ENCODE data around the gene HRAS. TPM values are rescaled to one million over a fixed set of nuclear protein-coding genes. Genes with fewer than 3 reads are reported as not detected.

The HRAS gene
- total RNA-seq, 2 donors from 2014 or later = 29.9 to 38.6 TPM

DNA sequence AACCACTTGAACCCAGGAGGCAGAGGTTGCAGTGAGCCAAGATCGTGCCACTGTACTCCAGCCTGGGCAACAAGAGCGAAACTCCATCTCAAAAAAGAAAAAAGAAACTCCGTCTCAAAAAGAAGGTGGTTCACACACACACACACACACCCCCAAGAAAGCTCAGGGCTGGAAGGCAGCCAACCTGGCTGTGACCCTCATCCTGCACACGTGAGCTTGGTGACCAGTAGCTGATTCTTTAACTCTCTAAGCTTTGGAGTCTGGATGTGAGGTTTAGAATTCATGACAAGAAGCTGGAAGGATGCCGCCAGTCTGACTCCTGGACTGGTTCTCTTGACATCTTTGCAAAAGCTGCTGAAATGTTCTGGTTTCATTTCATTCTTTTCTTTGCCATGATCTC, 26.4 kb downstream of the HRAS start:
- no peak for ATAC-seq
- H3K36me3 Mint-ChIP-seq = peaks cover 10 to 16% of the 10 kb centered on the region in 2 donors
- no peak for DNase-seq (ENCODE audit: low spot score in 2 of 2)
- no peaks in the 10 kb centered on the region for H3K9me3 Mint-ChIP-seq
- no peak overlapping the region for H3K27ac Mint-ChIP-seq

DNA sequence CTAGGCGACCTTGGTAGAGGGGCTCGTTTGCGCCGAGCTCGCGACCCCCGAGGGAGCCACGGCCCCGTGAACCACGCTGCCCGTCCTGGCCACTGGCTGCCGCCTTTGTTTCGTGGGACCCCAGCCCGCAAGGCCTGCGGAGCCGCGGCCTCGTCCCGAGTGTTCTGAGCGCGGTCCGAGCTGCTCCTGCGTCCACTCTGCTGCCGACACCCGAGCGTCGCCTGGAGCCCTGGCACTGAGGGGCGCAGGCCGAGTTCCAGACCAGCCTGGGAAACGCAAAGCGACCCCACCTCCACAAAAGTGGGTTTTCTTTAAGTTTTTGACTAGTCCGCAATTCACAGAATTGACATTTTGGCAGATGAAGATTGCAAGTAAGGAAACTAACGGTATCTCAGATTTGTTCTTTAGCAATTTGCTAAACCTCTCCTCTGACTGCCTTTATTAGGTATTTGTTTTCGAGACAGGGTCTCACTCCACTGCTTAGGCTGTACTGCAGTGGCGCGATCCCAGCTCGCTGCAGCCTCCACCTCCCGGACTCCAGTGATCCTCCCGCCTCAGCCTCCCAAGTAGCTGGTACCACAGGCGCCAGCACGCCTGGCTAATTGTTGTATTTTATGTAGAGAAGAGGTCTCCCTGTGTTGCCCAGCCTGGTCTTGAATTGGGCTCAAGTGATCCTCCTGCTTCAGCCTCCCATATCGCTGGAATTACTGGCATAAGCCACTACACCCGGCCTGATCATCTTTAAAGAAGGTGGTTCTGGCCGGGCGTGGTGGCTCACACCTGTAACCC, 27.5 kb downstream of the HRAS start:
- ATAC-seq = no peak
- H3K27ac Mint-ChIP-seq = peak overlapping the region; percentile 65 to 97

DNA sequence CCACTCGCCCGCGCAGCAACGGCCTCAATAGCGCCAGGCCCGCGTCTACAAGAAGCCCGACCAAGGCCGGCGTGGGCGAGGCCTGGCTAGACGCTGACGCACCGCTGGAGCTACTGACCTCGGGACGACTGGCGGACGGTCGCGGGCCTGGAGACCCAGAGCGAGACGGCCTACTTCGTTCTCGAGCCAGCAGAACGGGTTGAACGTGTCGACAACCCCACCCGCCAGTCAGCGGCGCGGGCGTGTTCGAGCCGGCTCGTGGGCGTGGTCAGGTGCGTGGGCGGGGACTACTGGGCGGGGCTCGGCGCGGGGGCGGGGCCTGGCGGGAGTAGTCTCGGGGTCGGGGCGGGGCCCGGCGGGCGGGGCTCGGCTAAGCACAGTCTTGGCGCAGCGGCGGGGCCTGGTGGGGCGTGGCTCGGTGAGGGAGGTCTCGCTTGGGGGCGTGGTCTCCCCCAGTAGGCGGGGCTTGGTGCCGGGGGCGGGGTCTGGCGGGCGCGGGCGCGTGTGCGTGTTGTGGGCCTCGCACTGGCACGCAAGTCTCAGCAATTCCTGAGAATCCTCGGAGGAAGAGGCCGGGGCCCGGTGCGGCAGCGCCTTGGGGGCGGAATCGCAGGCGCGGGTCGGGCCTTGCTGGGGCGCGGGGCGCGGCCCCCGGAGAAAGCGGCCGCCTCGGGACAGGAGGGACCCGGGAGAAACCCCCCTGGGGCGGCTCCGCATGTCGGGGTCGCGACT, 28.2 kb downstream of the HRAS start, which contains the start of gene RNH1:
Gene RNH1, minus strand, starts transcription at position 248 of the 732 bp plus-strand sequence. CDS start 5,080 bp downstream, outside the sequence.
- peak within 1 kb of the TSS; percentile 97 to 99 for H3K27ac Mint-ChIP-seq
- peaks cover 10 to 16% of the 10 kb centered on the region in 2 donors for H3K36me3 Mint-ChIP-seq
- no peaks in the 10 kb centered on the region for H3K9me3 Mint-ChIP-seq
- ATAC-seq = peak; percentile 73 to 84
- DNase-seq (ENCODE audit: low spot score in 2 of 2) = peak; percentile 98 to 99

More for the DNA sequence above, 27.5 kb downstream of the HRAS start:
- peaks cover 10 to 16% of the 10 kb centered on the region in 2 donors for H3K36me3 Mint-ChIP-seq
- H3K9me3 Mint-ChIP-seq = no peaks in the 10 kb centered on the region
- DNase-seq (ENCODE audit: low spot score in 2 of 2) = no peak

DNA sequence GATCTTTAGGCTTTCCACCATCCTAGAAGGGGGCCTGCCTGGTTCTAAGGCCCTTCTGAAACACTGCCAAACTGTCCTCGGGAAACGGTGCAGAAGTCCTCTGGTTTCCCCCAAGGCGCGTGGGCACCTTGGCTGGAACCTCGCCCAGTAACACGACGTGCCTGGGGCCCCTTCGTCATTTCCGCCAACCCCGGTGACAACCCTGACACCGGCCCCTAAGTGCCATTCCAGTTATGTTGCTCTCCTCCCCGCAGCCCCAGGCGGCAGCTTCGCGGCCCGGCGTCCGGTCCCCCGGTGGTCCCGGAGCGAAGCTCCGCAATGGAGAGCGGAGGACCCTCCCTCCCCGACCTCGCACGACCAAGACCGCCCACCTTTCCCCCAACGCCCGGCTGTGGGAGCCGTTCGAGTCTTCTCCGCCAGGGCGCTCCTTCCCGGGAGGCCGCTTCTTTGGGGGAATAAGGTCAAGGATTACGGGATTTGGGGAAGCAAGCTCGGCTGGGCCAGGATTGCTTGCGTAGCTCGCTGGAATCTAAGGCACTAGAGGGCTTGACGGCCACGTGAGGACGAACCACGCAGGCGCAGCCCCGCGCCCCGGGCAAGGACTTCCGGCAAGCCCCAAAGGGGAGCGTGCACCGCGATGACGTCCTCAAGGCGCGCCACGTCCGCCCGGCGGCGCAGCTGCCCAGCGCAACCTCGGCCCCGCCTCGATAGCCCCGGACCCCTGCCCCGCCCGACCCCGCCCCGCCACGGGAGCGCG, 29.0 kb downstream of the HRAS start:
- no peaks in the 10 kb centered on the region for H3K9me3 Mint-ChIP-seq
- peak overlapping the region; percentile 97 to 99 for H3K27ac Mint-ChIP-seq
- H3K36me3 Mint-ChIP-seq = peaks cover 10 to 13% of the 10 kb centered on the region in 2 donors
- DNase-seq (ENCODE audit: low spot score in 2 of 2) (peak; percentile 97 to 98), ATAC-seq (peak; percentile 84 to 85)

DNA sequence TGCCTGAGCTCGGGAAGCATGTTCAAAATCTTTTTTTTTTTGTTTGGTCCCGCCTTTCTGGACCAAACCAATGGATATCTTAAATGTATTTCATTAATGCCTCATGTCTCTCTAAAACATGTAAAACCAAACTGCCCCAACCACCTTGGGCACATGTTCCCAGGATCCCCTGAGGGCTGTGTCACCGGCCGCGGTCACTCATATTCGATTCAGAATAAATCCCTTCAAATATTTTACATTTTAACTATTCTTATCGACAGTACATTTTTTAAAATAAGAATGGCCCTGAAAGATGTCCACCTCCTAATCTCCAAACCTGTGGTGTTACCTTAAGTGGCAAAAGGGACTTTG, 30.4 kb downstream of the HRAS start:
- peak overlapping the region; percentile 68 to 97 for H3K27ac Mint-ChIP-seq
- no peak for DNase-seq (ENCODE audit: low spot score in 2 of 2)
- no peaks in the 10 kb centered on the region for H3K9me3 Mint-ChIP-seq
- peaks cover 10% of the 10 kb centered on the region in 2 donors for H3K36me3 Mint-ChIP-seq
- ATAC-seq = no peak

DNA sequence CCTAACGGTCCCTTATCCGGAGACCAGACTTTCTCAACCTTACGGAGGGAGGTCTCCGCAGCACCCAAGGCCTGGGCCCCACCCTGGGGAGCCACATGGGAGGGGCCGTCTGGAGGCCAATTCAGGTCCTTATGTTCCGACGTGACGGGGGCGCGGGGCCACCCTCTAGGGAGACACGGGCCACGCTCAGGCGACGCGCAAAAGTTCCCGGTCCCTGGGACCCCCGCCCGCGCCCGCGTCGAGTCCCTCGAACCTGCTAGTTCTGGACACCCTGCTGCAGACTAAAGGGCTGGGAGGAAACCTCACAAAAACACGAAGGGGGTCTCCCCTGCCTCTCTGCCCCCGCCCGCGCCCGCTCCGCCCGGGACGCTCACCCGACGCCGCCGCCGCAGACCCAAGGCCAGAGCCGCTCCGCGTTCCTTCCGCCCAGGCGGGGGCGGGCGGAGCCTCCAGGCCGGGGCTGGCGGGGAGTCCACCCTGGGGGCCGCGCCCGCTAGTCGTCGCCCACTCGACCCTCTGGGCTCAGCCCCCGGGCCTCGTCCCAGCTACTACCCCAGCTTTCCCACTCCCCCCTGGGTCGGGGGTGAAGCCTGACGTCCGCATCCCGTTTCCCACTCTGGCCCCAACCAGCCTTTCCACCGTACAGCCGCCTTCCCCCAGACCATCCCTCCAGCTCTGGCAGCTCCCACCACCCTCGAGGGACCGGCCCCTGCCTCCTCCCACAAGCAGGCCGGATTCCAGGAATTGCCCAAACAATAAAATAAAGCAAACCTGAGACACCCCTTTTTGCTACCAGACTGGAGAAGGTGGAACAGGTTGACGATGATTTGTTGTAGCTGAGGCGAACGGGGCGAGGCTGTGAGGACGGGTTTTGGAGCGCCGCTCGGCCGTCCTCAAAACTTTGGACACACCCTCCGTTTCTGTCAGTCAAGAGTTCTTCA, 31.1 kb downstream of the HRAS start:
- no peaks in the 10 kb centered on the region for H3K9me3 Mint-ChIP-seq
- H3K36me3 Mint-ChIP-seq = peaks cover 7 to 10% of the 10 kb centered on the region in 2 donors
- ATAC-seq (no peak), DNase-seq (ENCODE audit: low spot score in 2 of 2) (peak in 1 of 2 donors; percentile 38)
- H3K27ac Mint-ChIP-seq = peak overlapping the region in 1 of 2 donors; percentile 68

DNA sequence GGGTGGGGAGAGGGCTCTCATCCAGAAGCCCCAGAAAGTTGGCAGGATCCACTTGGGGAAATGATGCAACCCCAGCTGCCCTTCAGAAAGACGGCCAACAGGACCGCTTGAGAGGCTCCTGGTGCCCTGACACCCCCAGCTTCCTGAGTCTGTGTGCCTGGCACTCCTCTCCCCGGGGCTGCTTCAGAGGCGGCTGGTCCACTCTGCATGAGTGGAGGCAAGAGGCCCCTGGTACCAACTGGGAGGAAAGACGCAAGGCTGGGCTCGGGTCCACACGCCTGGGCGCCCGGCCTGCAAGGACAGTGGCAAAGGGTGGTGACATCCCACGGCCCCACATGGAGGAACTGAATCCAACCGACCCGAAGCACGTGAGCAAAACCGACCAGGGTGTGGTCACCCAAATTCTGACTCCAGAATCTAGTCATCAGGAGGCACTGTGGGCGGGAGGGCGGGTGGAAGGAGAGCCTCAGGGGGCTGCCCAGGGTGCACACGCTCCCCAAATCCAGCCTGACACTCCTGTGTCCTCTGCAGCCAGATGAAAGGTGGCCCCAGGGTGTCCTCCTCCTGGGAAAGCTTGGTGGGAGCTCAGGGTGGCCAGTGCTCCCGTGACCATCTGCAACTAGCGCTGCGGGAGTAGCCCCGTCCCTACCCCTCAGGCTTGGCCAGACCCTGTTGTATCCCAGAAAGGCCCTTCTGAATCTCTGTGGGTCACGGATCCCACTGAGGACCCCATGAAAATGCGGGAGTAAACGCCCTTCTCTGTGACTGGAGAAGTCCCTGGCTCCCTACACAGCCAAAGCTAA, 32.0 kb downstream of the HRAS start:
- Mint-ChIP-seq H3K9me3 (no peaks in the 10 kb centered on the region), H3K36me3 (peaks cover 9 to 11% of the 10 kb centered on the region in 2 donors), H3K27ac (no peak overlapping the region)
- DNase-seq (ENCODE audit: low spot score in 2 of 2) (no peak), ATAC-seq (no peak)

DNA sequence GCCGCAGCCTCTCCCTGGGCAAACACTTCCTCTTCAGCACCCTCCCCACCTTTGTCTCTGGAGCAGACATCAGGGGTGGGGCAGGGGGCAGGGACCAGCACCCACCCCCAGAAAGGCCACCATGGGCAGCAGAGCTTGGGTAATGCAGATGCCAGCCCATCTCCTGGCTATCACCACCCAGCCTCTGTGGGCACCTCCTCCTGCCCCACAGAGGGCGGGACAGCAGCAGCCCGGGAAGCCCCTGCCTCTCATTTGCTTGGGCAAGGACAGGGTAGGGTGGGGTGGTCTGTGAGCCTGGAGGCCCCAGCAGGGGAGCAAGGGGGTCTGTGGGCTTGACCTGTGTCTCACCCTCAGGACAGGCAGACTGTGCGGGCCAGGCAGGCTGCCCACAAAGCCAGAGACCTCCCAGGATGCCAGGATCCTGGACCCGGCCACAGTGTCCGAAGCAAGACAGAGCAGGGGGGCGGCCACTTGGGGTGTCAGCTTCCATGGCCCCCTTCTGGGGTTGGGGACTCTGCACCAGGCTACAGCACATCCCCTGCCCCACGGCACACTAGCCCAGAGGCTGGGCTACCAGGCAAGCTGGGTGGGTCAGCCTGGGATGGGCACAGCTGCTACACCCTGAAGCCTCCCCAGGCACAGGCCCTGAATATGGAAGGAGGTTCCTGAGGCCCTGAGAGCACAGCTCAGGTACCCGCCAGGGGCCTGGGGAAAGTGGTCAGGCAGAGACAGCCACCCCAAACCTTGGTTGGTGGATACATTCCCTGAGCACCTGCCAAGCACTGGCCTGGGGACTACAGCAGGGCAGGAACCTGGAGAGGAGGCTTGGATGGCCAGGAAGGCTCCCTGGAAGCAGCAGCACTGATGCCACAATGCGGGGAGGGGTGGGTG, 32.8 kb downstream of the HRAS start:
- peaks cover 11 to 20% of the 10 kb centered on the region in 2 donors for H3K36me3 Mint-ChIP-seq
- H3K27ac Mint-ChIP-seq = no peak overlapping the region
- ATAC-seq (no peak), DNase-seq (ENCODE audit: low spot score in 2 of 2) (no peak)
- H3K9me3 Mint-ChIP-seq = no peaks in the 10 kb centered on the region

DNA sequence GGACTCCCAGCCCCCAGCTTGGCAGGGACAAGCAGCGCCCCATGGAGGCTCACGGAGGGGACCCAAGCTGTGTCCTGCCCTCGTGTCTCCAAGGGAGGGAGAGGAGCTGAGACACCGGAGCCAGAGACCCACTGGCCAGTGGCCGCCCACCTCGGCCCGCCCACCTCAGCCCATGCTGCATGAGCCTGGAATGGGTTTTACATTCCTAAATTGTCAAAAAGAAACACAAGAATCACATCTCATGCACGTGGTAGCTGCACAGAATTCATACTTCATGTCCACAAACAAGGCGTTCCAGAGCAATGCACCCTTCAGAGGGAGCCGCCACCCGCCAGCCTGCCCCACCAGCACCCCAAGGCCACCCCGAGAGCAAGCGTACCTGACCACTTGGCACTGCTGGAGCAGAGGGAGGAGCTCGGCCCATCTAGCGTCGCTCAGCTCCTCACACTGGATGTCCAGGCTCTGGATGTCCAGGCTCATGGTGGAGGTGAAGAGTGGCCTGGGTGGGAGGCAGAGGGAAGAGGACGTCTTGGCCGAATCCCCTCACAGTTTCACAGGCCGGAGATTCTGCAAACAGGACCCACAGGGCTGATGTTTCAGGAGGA, 33.6 kb downstream of the HRAS start:
- peak overlapping the region in 1 of 2 donors; percentile 63 for H3K27ac Mint-ChIP-seq
- H3K9me3 Mint-ChIP-seq = no peaks in the 10 kb centered on the region
- DNase-seq (ENCODE audit: low spot score in 2 of 2) = no peak
- H3K36me3 Mint-ChIP-seq = peaks cover 17 to 24% of the 10 kb centered on the region in 2 donors
- ATAC-seq = no peak

DNA sequence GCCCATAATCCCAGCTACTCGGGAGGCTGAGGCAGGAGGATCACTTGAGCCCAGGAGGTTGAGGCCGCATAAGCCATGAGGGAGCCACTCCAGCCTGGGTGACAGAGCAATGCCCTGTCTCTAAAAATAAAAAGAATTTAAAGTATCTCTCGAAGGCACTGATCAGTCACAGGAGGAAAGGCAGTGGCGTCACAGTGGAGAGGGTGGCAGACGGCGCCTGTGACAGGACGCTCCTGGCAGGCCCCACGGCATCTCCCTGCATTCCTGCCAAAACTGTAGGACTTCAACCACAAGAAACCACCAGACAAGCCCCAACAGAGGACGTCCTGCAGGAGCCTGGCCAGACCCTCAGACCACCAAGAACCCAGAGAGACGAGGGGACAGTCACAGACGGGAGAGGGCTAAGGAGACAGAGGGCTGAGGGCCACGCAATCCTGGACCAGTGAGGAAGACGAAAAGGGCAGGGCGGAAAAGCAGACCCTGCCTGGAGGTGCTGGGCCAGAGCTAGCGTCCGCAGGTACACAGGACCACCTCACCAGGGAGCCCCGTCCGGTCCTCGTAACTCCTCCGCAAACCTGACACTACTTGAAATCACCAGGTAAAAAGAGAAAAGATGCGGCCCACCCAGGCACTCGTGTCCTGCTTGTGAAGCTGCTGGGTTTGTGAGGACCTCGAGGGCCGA, 34.2 kb downstream of the HRAS start:
- Mint-ChIP-seq H3K9me3 (no peaks in the 10 kb centered on the region), H3K36me3 (peaks cover 17 to 18% of the 10 kb centered on the region in 2 donors), H3K27ac (peak overlapping the region in 1 of 2 donors; percentile 63)
- DNase-seq (ENCODE audit: low spot score in 2 of 2) (no peak), ATAC-seq (no peak)

DNA sequence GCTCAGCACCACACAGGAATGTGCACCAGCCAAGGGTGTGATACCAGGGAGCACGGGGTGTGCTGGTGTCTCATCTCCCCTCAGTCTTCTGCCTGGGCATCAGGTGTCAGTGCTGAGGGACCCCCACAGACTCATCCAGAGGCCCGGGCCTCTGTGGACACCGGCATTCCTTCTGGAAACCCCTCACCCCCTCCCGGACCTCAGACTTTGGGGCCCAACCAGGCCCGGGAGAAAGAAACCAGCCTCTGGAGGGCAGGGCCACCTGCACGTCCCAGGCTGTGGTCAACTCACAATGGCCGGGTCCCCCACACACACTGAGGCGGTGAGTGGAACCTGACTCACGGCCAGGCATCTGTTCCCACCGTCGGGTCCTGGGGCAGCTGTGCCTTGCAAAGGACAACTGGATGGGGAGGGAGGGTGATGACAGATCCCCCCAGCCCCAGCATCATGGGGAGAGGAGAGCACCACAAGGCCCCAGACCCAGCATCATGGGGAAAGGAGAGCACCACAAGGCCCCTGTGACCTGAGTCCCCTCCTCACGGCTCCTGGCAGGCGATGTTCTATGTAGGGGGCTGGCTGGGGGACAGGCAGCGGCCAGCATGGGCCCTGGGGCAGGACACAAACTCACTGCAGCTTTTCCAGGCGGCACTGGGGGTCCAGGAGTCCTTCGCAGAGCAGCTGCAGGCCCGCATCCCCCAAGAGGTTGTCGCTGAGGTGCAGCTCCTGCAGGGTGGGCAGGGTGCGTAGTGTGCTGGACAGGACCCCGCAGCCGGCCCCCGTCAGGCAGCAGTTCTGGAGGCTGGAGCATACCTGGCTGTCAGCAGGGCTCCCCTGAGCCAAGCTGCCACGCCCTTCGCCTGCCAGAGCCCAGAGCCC, 35.9 kb downstream of the HRAS start:
- H3K9me3 Mint-ChIP-seq = no peaks in the 10 kb centered on the region
- DNase-seq (ENCODE audit: low spot score in 2 of 2) = no peak
- peaks cover 15 to 17% of the 10 kb centered on the region in 2 donors for H3K36me3 Mint-ChIP-seq
- ATAC-seq = no peak
- H3K27ac Mint-ChIP-seq = peak overlapping the region; percentile 16 to 36

DNA sequence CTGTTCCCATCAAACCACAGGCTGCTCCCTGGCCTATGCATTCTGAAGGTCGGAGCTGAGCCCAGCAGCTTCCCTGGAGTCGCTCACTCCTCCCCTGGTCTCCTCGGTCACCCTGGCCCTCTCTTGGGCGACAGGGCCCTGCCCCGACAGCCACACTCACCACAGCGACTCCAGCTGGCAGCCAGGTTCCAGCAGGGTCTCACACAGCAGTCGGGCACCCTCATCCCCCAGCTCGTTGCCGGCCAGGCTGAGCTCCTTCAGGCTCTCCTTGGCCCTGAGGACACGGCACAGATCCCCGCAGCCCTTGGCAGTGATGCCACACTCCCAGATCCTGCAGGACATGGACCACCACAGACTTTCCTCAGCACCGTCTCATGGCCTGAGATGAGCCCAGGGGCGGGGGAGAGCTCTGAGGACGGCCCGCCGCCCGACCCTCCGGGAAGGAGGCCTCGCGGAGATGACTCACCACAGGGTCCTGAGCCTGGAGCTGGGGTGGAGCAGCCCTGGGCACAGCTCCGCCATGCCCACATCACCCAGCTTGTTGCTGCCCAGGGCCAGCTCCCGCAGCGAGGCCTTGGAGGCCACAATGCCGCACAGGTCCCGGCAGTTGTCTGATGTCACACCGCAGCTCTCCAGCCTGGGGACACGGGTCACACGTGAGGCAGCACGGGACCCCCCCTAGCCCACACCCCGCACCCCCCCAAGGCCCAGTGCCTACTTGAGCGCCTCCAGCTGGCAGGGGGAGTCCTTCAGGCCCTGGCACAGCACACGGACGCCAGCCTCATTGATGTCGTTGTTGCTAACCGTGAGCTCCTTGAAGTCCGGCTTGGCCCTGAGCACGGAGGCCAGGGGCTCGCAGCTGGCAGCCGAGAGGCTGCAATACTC, 36.8 kb downstream of the HRAS start:
- peaks cover 15 to 17% of the 10 kb centered on the region in 2 donors for H3K36me3 Mint-ChIP-seq
- ATAC-seq = no peak
- no peak for DNase-seq (ENCODE audit: low spot score in 2 of 2)
- no peaks in the 10 kb centered on the region for H3K9me3 Mint-ChIP-seq
- H3K27ac Mint-ChIP-seq = peak overlapping the region in 1 of 2 donors; percentile 73

All from activated naive CD4-positive, alpha-beta T cell treated with anti-CD3 and anti-CD28 coated beads, Interleukin-2, amount 50 U/mL, for 72 hours (primary cell).